ENCODE results near the gene UBE2K. TPM values are rescaled to one million over a fixed set of nuclear protein-coding genes. Genes with fewer than 3 reads are reported as not detected.

The UBE2K gene
- total and polyA plus RNA-seq, 2 donors (not counting 1 experiment from before 2014, with no cell fraction given) = 19.3 to 51.0 TPM

DNA sequence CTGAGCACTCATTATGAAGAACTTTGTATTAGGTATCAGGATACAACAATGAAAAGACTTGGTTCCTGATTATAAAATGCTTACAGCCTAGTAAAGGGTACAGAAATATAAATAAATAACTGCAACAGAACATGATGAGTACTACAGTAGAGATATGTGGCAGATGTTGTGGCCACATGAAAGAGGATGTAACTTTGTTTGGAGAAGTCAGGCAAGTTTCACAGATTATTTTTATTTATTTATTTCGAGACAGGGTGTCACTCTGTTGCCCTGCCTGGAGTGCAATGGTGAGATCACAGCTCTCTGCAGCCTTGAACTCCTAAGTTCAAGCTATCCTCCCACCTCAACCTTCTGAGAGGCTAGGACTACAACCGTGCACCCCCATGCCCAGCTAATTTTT, 15.8 kb upstream of the UBE2K start:
- no peaks in the 10 kb centered on the region for H3K9me3 ChIP-seq (ENCODE audit: control extremely low read depth in 1 of 3, control insufficient read depth in 2 of 3, insufficient read depth in 1 of 3, low read length in 2 of 3)

DNA sequence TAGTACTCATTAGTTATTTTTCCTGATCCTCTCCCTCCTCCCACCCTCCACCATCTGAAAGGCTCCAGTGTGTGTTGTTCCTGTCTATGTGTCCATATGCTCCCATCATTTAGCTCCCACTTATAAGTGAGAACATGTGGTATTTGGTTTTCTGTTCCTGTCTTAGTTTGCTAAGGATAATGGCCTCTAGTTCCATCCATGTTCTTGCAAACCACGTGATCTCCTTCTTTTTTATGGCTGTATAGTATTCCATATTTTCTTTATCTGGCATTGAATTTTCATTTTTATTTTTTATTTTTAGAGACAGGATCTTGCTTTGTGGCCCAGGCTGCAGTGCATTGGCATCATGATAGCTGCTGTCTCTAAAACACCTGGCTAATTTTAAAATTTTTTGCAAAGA, 11.9 kb upstream of the UBE2K start:
- H3K27ac Mint-ChIP-seq = no peak overlapping the region
- peaks cover 27% of the 10 kb centered on the region for H3K4me1 Mint-ChIP-seq
- H3K4me3 ChIP-seq (ENCODE audit: control extremely low read depth in 1 of 5, extremely low read depth in 1 of 5, insufficient read depth in 1 of 5, low read depth in 2 of 5, low read length in 4 of 5) = no peak overlapping the region
- intact Hi-C loops (cut with micrococcal nuclease) = no loop called here
- ATAC-seq (ENCODE audit: low read depth) (no peak), DNase-seq (no peak)
- H3K79me2 ChIP-seq (ENCODE audit: control insufficient read depth, insufficient read depth, low read length) = no peaks in the 10 kb centered on the region
- no peak overlapping the region for H3K27ac ChIP-seq (ENCODE audit: low read length in 2 of 2)
- H3K9me3 ChIP-seq (ENCODE audit: control extremely low read depth in 1 of 3, control insufficient read depth in 2 of 3, insufficient read depth in 1 of 3, low read length in 2 of 3) = no peaks in the 10 kb centered on the region
- H3K9ac ChIP-seq (ENCODE audit: low read length) = no peak overlapping the region
- TF ChIP-seq EZH2 (IDR thresholded peaks at IDR 0.05; ENCODE audit: borderline replicate concordance, insufficient read depth, low read depth, low read length, poor library complexity, severe bottlenecking) = no peak
- TF ChIP-seq, protein P1, sequence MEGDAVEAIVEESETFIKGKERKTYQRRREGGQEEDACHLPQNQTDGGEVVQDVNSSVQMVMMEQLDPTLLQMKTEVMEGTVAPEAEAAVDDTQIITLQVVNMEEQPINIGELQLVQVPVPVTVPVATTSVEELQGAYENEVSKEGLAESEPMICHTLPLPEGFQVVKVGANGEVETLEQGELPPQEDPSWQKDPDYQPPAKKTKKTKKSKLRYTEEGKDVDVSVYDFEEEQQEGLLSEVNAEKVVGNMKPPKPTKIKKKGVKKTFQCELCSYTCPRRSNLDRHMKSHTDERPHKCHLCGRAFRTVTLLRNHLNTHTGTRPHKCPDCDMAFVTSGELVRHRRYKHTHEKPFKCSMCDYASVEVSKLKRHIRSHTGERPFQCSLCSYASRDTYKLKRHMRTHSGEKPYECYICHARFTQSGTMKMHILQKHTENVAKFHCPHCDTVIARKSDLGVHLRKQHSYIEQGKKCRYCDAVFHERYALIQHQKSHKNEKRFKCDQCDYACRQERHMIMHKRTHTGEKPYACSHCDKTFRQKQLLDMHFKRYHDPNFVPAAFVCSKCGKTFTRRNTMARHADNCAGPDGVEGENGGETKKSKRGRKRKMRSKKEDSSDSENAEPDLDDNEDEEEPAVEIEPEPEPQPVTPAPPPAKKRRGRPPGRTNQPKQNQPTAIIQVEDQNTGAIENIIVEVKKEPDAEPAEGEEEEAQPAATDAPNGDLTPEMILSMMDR (IDR thresholded peaks at IDR 0.05) = no peak
- H3K4me1 ChIP-seq (ENCODE audit: control insufficient read depth in 2 of 2, insufficient read depth in 2 of 2, low read length in 2 of 2) = peaks cover 13 to 22% of the 10 kb centered on the region in 2 donors
- no peak overlapping the region for H3K4me2 ChIP-seq (replicated peaks; ENCODE audit: low read depth, low read length, poor library complexity, severe bottlenecking)
- H2AFZ ChIP-seq (ENCODE audit: insufficient read depth, low read depth, low read length, poor library complexity, severe bottlenecking) = no peak overlapping the region
- H3K27me3 ChIP-seq (replicated peaks in 1 of 4; ENCODE audit: control extremely low read depth in 1 of 4, control insufficient read depth in 3 of 4, insufficient read depth in 4 of 4, low read length in 3 of 4) = no peaks in the 10 kb centered on the region
- ChIA-PET CTCF (no interaction called here), POLR2A (no interaction called here)
- no peaks in the 10 kb centered on the region for H3K27me3 Mint-ChIP-seq
- no peaks in the 10 kb centered on the region for H3K9me3 Mint-ChIP-seq (ENCODE audit: insufficient read depth)
- no peak overlapping the region for H3K4me3 Mint-ChIP-seq
- no CpG with 5 or more reads among the region's 1 CpG for WGBS (ENCODE audit: insufficient coverage)
- H4K20me1 ChIP-seq (ENCODE audit: control insufficient read depth, insufficient read depth, low read length, poor library complexity, severe bottlenecking) = no peaks in the 10 kb centered on the region
- H3K36me3 ChIP-seq (replicated peaks in 1 of 2; ENCODE audit: control extremely low read depth in 1 of 2, control insufficient read depth in 1 of 2, extremely low read depth in 1 of 2, insufficient read depth in 2 of 2, low read length in 1 of 2) = no peaks in the 10 kb centered on the region

More for the DNA sequence above, 15.8 kb upstream of the UBE2K start:
- no CpG with 5 or more reads among the region's 2 CpGs for WGBS (ENCODE audit: insufficient coverage)
- H3K79me2 ChIP-seq (ENCODE audit: control insufficient read depth, insufficient read depth, low read length) = no peaks in the 10 kb centered on the region
- no peaks in the 10 kb centered on the region for H4K20me1 ChIP-seq (ENCODE audit: control insufficient read depth, insufficient read depth, low read length, poor library complexity, severe bottlenecking)
- peak overlapping the region; percentile 16 for H2AFZ ChIP-seq (ENCODE audit: insufficient read depth, low read depth, low read length, poor library complexity, severe bottlenecking)
- ATAC-seq (ENCODE audit: low read depth) (peak; percentile 76), DNase-seq (peak; percentile 52)
- no peak overlapping the region for H3K9ac ChIP-seq (ENCODE audit: low read length)
- intact Hi-C loops (cut with micrococcal nuclease) = no loop called here
- ChIA-PET CTCF (interaction anchor here (1.1 to 1.3 kb wide), 2 partner anchors 25 to 50 kb away, joined by 3 read pairs; no protein-coding TSS in a partner anchor), POLR2A (interaction anchor here (0.6 to 0.8 kb wide), 2 partner anchors 43 to 50 kb away, joined by 3 read pairs; partner anchors contain the start of gene SMIM14)
- no peak overlapping the region for H3K4me3 ChIP-seq (ENCODE audit: control extremely low read depth in 1 of 5, extremely low read depth in 1 of 5, insufficient read depth in 1 of 5, low read depth in 2 of 5, low read length in 4 of 5)
- Mint-ChIP-seq H3K27me3 (no peaks in the 10 kb centered on the region), H3K9me3 (ENCODE audit: insufficient read depth) (no peaks in the 10 kb centered on the region), H3K4me1 (peaks cover 38% of the 10 kb centered on the region), H3K27ac (peak overlapping the region; percentile 84), H3K4me3 (peak overlapping the region; percentile 66)
- peaks cover 13 to 19% of the 10 kb centered on the region in 2 donors for H3K4me1 ChIP-seq (ENCODE audit: control insufficient read depth in 2 of 2, insufficient read depth in 2 of 2, low read length in 2 of 2)
- peak overlapping the region in 1 of 2 donors; percentile 10 for H3K27ac ChIP-seq (ENCODE audit: low read length in 2 of 2)
- no peaks in the 10 kb centered on the region for H3K36me3 ChIP-seq (replicated peaks in 1 of 2; ENCODE audit: control extremely low read depth in 1 of 2, control insufficient read depth in 1 of 2, extremely low read depth in 1 of 2, insufficient read depth in 2 of 2, low read length in 1 of 2)
- TF ChIP-seq, protein P1 (IDR thresholded peaks at IDR 0.05) = no peak
- TF ChIP-seq EZH2 (IDR thresholded peaks at IDR 0.05; ENCODE audit: borderline replicate concordance, insufficient read depth, low read depth, low read length, poor library complexity, severe bottlenecking) = no peak
- no peaks in the 10 kb centered on the region for H3K27me3 ChIP-seq (replicated peaks in 1 of 4; ENCODE audit: control extremely low read depth in 1 of 4, control insufficient read depth in 3 of 4, insufficient read depth in 4 of 4, low read length in 3 of 4)
- peak overlapping the region; percentile 40 for H3K4me2 ChIP-seq (replicated peaks; ENCODE audit: low read depth, low read length, poor library complexity, severe bottlenecking)
